ENCODE data around the gene GPX3.

DNA sequence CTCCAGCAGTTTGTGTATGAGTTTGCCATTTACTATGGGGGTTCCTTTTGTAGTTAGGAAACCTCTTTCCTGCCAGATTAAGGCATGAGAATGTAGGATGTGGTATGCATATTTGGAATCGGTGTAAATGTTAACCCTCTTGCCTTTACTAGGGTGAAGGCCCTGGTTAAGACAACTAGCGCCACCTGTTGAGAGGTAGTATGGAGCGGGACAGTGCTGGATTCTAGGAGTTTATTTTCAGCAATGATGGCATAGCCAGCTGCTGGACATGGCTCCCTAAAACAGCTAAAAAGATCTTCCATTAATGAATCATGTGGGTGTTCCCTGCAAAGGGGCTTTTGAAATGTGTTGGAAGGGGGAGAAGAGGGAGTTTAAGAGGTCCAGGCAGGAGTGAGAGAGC, 30.7 kb upstream of the GPX3 start:
- TF ChIP-seq EZH2 (IDR thresholded peaks at IDR 0.05; ENCODE audit: borderline replicate concordance, low read depth, low read length, severe bottlenecking) (no peak), POLR2A (IDR thresholded peaks at IDR 0.05; ENCODE audit: low read depth, low read length) (no peak), POLR2AphosphoS5 (IDR thresholded peaks at IDR 0.05; ENCODE audit: insufficient read depth, low read depth, low read length) (no peak), JUN (IDR thresholded peaks at IDR 0.05; ENCODE audit: borderline replicate concordance, insufficient read depth, insufficient read length, low read depth) (no peak), GATA2 (IDR thresholded peaks at IDR 0.05; ENCODE audit: insufficient read depth, insufficient read length, low read depth, low read length) (no peak), FOS (IDR thresholded peaks at IDR 0.05; ENCODE audit: borderline replicate concordance, insufficient read depth, low read length) (no peak)
- TF ChIP-seq, protein P1, sequence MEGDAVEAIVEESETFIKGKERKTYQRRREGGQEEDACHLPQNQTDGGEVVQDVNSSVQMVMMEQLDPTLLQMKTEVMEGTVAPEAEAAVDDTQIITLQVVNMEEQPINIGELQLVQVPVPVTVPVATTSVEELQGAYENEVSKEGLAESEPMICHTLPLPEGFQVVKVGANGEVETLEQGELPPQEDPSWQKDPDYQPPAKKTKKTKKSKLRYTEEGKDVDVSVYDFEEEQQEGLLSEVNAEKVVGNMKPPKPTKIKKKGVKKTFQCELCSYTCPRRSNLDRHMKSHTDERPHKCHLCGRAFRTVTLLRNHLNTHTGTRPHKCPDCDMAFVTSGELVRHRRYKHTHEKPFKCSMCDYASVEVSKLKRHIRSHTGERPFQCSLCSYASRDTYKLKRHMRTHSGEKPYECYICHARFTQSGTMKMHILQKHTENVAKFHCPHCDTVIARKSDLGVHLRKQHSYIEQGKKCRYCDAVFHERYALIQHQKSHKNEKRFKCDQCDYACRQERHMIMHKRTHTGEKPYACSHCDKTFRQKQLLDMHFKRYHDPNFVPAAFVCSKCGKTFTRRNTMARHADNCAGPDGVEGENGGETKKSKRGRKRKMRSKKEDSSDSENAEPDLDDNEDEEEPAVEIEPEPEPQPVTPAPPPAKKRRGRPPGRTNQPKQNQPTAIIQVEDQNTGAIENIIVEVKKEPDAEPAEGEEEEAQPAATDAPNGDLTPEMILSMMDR (IDR thresholded peaks at IDR 0.05; ENCODE audit: extremely low read depth in 1 of 2, insufficient read depth in 1 of 2, low read depth in 1 of 2, low read length in 2 of 2), result peak in 1 of 2 donors; percentile 12
- TF ChIP-seq, protein P2, sequence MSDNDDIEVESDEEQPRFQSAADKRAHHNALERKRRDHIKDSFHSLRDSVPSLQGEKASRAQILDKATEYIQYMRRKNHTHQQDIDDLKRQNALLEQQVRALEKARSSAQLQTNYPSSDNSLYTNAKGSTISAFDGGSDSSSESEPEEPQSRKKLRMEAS (IDR thresholded peaks at IDR 0.05; ENCODE audit: insufficient read depth, insufficient read length), result no peak

Measured in endothelial cell of umbilical vein (primary cell).